Measurements from ENCODE around the gene SLC25A21. TPM values are rescaled to one million over a fixed set of nuclear protein-coding genes. Genes with fewer than 3 reads are reported as not detected.

Gene SLC25A21
- polyA plus RNA-seq, 2 donors: 0.53 to 0.74 TPM

DNA sequence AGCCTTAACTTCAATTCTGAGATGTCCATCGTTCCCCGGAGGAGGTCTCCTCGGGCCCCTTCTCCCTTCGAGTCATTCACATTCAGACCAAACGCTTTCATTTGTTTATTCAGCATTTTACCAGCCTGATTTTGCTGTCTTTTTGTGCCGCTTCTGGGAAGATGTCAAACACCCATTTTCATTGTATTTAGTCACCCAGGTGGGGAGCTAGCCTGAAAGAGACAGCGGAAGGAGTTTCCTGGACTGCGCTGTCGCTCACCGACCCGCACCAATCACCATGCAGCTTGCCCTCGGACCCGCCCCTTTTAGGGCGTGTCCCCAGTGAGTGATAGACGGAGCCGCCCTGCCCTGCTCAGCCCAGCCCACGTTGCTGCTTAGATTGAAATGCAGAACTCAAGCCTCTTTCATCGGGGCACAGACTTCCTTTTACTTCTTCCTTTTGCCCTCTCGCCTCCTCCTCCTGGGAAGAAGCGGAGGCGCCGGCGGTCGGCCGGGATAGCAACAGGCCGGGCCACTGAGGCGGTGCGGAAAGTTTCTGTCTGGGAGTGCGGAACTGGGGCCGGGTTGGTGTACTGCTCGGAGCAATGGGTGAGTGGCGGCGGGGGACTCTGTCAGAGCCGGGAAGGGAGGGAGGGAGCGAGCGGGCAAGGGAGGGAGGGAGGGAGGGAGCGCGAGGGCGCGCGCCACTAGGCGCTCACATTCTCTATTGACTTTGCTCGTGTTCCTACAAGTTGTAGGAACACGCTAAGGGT is 510.7 kb downstream of the SLC25A21 start, which contains the start of gene PAX9:
PAX9 (plus strand) TSS at position 355 of the 752 bp plus-strand sequence; CDS start at position 585, 230 bp downstream.
- Histone ChIP-seq H3K36me3 (ENCODE audit: control insufficient read depth in 2 of 2, insufficient read depth in 2 of 2, low read length in 1 of 2) (peaks cover 0 to 26% of the 10 kb centered on the region in 2 donors), H3K27ac (ENCODE audit: low read depth in 2 of 2, low read length in 1 of 2) (peak within 1 kb of the TSS; percentile 90 to 98), H3K27me3 (ENCODE audit: control insufficient read depth in 1 of 2, insufficient read depth in 2 of 2, low read length in 2 of 2) (peaks cover 0 to 9% of the 10 kb centered on the region in 2 donors), H3K9me3 (ENCODE audit: control insufficient read depth in 2 of 2, insufficient read depth in 1 of 2, low read depth in 1 of 2, low read length in 1 of 2) (peaks cover 0 to 4% of the 10 kb centered on the region in 2 donors), H3K4me3 (ENCODE audit: low read depth in 1 of 2, low read length in 2 of 2) (peak within 1 kb of the TSS; percentile 90 to 95), H3K4me1 (ENCODE audit: control insufficient read depth in 2 of 2, insufficient read depth in 2 of 2, low read length in 1 of 2) (peaks cover 3 to 11% of the 10 kb centered on the region in 2 donors)
- WGBS, 2 donors: 3% methylated on average over 44 of the region's 44 CpGs

DNA sequence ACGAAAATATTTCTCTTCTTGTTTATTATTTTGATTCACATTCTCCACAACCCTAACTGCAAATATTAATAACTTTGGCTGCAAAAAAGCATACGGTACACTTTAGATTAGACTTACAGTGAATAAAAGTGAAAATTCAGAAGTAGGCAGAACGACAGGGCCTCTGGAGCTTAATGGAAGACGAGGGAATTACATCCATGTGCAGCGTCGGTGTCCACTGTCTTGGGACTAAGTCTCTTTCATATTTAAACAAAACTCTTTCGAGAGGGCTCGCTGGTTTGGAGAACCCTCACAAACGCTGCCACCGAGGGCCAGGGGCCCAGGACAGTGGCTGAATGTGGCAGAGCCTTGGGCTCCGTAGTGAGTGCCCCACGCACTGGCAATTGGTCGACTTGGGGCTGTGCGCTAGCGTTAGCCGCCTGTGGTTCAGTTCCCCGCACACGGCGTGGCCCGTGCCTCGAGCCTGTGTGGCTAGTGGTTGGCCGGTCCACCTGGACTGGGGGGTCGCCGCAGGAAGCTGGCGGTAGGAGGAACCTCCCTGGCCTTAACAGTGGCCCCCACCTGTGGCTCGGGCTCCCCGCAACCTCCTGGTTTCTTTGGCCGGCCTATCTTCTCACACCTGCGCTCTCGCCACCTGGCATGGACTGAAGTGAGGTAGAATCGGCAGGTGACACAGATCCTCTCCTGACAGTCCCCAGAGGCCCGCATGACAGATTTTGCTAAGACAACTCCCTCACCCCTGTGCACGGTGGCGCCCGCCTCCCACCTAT is 511.5 kb downstream of the SLC25A21 start:
- Histone ChIP-seq H3K4me1 (ENCODE audit: control insufficient read depth in 2 of 2, insufficient read depth in 2 of 2, low read length in 1 of 2) (peaks cover 3 to 11% of the 10 kb centered on the region in 2 donors), H3K4me3 (ENCODE audit: low read depth in 1 of 2, low read length in 2 of 2) (peak overlapping the region; percentile 58 to 95), H3K27ac (ENCODE audit: low read depth in 2 of 2, low read length in 1 of 2) (peak overlapping the region; percentile 91 to 98), H3K9me3 (ENCODE audit: control insufficient read depth in 2 of 2, insufficient read depth in 1 of 2, low read depth in 1 of 2, low read length in 1 of 2) (peaks cover 0 to 4% of the 10 kb centered on the region in 2 donors), H3K27me3 (ENCODE audit: control insufficient read depth in 1 of 2, insufficient read depth in 2 of 2, low read length in 2 of 2) (peaks cover 0 to 11% of the 10 kb centered on the region in 2 donors), H3K36me3 (ENCODE audit: control insufficient read depth in 2 of 2, insufficient read depth in 2 of 2, low read length in 1 of 2) (peaks cover 0 to 19% of the 10 kb centered on the region in 2 donors)
- 5 to 7% methylated on average over 35 of the region's 35 CpGs for WGBS, 2 donors

DNA sequence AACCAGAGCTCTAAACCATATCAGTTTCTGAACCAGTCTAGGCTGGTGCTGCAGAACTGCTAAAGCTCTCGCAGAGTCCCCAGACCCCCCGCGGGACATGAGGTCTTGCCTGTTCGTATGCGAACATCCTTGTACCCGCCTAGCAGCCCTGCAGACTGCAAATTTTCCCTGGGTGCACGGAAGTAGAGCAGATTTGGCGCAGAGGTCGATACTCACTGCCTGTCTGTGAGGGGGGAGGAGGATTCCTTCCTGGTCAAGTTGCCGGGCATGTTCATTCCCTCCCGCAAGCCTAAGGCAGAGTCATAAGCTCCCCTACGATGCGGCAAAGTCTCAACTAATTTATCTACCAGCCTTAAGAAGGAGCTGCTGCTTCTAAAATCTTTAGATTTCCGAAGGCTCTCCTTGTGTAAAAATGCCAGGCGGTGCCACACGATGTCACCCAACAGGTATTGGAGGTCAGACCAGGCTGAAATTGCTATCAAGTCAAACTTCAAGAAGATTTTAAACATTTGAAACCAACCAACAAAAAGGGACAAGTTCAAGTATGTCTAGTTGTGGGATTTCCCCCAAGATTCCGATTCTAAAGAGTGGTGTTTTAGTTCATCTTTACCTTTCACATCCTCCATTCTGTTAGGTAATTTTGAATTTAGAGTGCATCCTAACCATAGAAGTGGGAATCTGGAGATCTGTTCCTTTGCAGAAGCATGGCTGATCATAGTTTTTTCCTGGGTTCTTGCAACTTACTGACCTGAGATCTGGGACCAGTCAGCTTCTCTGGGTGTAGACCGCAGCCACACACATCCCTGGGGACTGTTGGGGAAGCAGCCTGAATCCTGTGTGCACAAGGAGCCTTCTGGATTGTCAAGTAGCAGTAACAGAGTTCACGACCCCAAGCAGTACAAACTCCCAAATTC is 512.3 kb downstream of the SLC25A21 start:
- Histone ChIP-seq H3K27me3 (ENCODE audit: control insufficient read depth in 1 of 2, insufficient read depth in 2 of 2, low read length in 2 of 2) (peaks cover 0 to 11% of the 10 kb centered on the region in 2 donors), H3K9me3 (ENCODE audit: control insufficient read depth in 2 of 2, insufficient read depth in 1 of 2, low read depth in 1 of 2, low read length in 1 of 2) (peaks cover 0 to 5% of the 10 kb centered on the region in 2 donors), H3K36me3 (ENCODE audit: control insufficient read depth in 2 of 2, insufficient read depth in 2 of 2, low read length in 1 of 2) (peaks cover 0 to 19% of the 10 kb centered on the region in 2 donors), H3K27ac (ENCODE audit: low read depth in 2 of 2, low read length in 1 of 2) (peak overlapping the region; percentile 91 to 93), H3K4me1 (ENCODE audit: control insufficient read depth in 2 of 2, insufficient read depth in 2 of 2, low read length in 1 of 2) (peaks cover 4 to 14% of the 10 kb centered on the region in 2 donors), H3K4me3 (ENCODE audit: low read depth in 1 of 2, low read length in 2 of 2) (peak overlapping the region; percentile 84 to 95)
- WGBS, 2 donors: 8% methylated on average over 19 of the region's 19 CpGs

DNA sequence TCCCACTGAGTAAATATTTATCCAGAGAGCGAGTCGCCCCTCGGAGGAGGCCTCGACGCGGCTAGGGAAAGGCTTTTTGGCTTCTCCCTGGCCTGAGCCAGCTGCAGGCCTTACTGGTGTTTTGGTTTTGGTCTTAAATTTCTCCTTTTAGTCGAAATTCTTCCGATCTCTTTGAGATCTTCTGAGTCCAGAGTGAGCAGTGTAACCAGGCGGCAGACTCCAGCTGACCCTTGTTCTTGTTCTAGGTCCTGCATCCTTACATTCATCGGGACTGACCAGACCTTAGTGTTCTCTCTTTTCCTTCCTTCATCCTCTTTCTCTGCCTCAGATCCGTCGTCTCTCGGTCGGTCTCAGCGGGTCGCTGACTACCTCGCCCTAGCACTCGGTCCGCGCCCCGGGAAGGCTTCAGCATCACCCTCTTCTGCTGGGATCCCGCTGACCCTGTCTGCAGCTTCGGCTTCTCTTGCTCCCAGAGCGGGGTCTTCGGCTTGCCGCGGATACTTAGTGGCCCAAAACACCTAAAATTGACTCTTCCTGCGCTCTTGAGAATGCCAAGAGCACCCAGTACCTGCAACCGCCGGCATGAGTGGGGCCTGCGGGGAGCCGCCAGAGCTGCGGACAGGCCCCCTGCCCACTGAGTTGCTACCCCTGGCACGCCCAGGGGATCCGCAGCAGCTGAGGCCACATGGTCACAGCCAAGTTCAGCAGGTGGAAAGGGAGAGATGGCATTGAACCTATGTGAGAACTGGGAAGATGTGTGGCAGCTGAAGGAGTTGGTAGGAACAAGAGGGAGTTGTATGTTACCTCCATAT is 513.2 kb downstream of the SLC25A21 start:
- Histone ChIP-seq H3K36me3 (ENCODE audit: control insufficient read depth in 2 of 2, insufficient read depth in 2 of 2, low read length in 1 of 2) (peaks cover 0 to 17% of the 10 kb centered on the region in 2 donors), H3K4me3 (ENCODE audit: low read depth in 1 of 2, low read length in 2 of 2) (peak overlapping the region; percentile 84 to 95), H3K27me3 (ENCODE audit: control insufficient read depth in 1 of 2, insufficient read depth in 2 of 2, low read length in 2 of 2) (peaks cover 0 to 19% of the 10 kb centered on the region in 2 donors), H3K9me3 (ENCODE audit: control insufficient read depth in 2 of 2, insufficient read depth in 1 of 2, low read depth in 1 of 2, low read length in 1 of 2) (peaks cover 0 to 6% of the 10 kb centered on the region in 2 donors), H3K4me1 (ENCODE audit: control insufficient read depth in 2 of 2, insufficient read depth in 2 of 2, low read length in 1 of 2) (peaks cover 6 to 14% of the 10 kb centered on the region in 2 donors), H3K27ac (ENCODE audit: low read depth in 2 of 2, low read length in 1 of 2) (peak overlapping the region; percentile 91 to 93)
- WGBS, 2 donors: 7 to 8% methylated on average over 35 of the region's 35 CpGs

DNA sequence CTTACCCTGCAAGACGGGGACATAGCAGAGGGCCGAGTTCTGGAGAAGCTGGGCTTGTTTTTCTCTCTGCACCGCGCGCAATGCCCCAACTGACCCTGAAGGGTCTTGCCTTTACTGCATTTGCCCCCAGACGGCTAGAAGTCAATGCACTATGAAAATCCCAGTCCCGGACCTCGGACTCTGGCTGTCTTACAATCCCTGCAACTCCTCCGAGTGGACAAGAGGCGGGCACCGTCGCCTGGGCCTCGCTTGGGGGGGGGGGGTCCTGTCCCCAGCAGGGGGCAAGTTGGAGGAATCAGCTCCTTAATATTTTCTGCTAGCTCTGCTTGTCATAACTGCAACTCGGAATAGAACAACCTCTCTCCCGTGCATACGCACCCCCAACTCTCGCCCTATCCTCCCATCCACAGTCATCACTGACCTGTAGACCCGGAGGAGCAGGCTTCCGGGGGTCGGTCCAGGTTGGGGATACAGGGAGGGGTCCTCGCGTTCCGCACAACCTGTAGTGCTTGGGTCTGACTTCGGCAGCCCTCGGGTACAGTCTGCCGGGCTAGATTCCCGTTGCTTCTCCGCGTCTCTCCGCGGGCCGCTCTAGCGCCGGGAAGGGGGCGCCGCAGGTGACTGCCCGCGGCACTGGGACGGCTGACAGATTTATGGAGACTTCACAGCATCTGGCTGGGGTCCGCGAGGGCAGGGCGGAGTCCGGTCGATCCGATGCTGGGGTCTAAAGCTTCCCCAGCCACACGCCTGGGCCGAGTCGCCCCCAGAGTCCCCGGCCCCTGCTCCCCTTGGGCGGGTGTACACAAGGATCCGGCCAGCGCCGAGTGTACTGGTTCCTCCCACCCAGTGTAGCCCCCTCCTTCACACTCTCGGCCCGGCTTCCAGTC is 514.0 kb downstream of the SLC25A21 start:
- peaks cover 0 to 10% of the 10 kb centered on the region in 2 donors for H3K36me3 ChIP-seq (ENCODE audit: control insufficient read depth in 2 of 2, insufficient read depth in 2 of 2, low read length in 1 of 2)
- peak overlapping the region; percentile 91 to 93 for H3K27ac ChIP-seq (ENCODE audit: low read depth in 2 of 2, low read length in 1 of 2)
- H3K9me3 ChIP-seq (ENCODE audit: control insufficient read depth in 2 of 2, insufficient read depth in 1 of 2, low read depth in 1 of 2, low read length in 1 of 2): peaks cover 0 to 6% of the 10 kb centered on the region in 2 donors
- H3K27me3 ChIP-seq (ENCODE audit: control insufficient read depth in 1 of 2, insufficient read depth in 2 of 2, low read length in 2 of 2): peaks cover 0 to 22% of the 10 kb centered on the region in 2 donors
- H3K4me3 ChIP-seq (ENCODE audit: low read depth in 1 of 2, low read length in 2 of 2): peak overlapping the region; percentile 84 to 95
- WGBS, 2 donors: 5 to 6% methylated on average over 55 of the region's 55 CpGs
- peaks cover 5 to 14% of the 10 kb centered on the region in 2 donors for H3K4me1 ChIP-seq (ENCODE audit: control insufficient read depth in 2 of 2, insufficient read depth in 2 of 2, low read length in 1 of 2)

DNA sequence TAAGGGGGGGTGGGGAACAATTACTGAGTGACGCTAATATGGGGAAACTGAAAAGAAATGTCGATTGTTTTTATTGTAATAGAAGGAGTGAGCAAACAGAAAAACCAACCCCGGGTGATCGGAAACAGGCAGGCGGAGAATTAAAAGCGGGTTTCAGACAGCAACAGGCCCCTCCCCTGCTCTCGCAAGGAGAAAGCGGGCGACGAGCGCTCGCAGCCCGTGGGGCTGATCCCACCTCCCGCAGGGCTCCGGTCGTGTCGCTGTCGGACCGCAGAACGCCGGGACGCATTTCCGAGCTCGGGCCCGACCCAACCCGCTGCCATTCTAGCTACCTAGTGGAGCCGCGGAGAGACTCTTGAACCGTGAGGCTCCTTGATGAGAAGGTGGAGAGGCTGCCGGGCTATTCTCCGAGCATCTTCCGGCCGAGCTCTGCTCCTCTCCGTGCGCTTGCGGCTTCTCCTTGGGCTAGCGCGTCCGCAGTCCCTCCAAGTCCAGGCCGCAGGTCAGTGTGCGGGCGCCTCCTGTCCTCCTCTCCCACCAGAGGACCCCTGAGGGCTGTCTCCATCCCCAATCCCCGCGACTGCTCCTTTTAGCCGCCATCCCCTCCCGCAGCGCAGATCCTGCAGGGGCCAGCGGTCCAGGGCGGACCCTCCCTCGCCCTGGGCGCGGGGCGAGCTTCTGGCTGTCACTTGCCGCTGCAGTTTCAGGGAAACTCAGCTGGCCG is 514.8 kb downstream of the SLC25A21 start:
- Histone ChIP-seq H3K36me3 (ENCODE audit: control insufficient read depth in 2 of 2, insufficient read depth in 2 of 2, low read length in 1 of 2) (peaks cover 0 to 2% of the 10 kb centered on the region in 2 donors), H3K4me1 (ENCODE audit: control insufficient read depth in 2 of 2, insufficient read depth in 2 of 2, low read length in 1 of 2) (peaks cover 3 to 14% of the 10 kb centered on the region in 2 donors), H3K4me3 (ENCODE audit: low read depth in 1 of 2, low read length in 2 of 2) (peak overlapping the region; percentile 84 to 95), H3K9me3 (ENCODE audit: control insufficient read depth in 2 of 2, insufficient read depth in 1 of 2, low read depth in 1 of 2, low read length in 1 of 2) (peaks cover 0 to 2% of the 10 kb centered on the region in 2 donors), H3K27ac (ENCODE audit: low read depth in 2 of 2, low read length in 1 of 2) (peak overlapping the region; percentile 91 to 93), H3K27me3 (ENCODE audit: control insufficient read depth in 1 of 2, insufficient read depth in 2 of 2, low read length in 2 of 2) (peaks cover 0 to 22% of the 10 kb centered on the region in 2 donors)
- WGBS, 2 donors: 3 to 4% methylated on average over 52 to 55 of the region's 55 CpGs

DNA sequence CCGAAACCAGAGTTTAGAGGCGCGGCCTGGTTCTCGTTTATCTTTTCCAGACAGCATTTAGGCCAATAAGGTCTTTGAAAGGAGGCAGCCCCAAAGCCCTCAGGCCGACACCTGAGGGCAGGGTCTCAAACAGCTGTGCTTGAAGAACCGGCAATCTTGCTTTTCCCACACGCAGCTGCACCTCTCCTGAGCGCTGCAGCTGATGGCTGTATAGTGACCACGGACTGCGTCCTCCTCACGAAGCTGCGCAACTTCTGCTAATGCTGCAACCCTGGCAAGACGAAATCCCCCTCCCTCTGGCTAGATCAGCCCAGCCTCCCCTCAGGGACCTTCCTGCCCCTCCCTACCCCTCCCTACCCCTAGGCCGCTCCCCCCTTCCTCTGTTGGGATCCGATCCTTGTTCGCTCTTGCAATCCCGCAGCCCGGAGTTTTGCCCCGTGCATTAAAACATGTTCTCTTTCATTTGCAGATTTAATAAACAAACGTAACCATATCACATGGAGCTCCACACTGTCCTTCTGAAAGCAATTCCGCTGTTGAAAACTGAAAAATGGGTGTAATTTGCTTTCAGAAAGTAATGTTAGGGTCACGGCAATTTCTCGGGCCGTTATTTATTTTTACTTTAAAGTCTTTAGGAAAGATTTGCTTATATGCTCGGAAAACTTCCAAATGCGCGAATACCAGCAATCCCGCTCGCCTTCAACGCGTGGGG is 515.6 kb downstream of the SLC25A21 start:
- Histone ChIP-seq H3K4me1 (ENCODE audit: control insufficient read depth in 2 of 2, insufficient read depth in 2 of 2, low read length in 1 of 2) (peaks cover 3 to 14% of the 10 kb centered on the region in 2 donors), H3K27ac (ENCODE audit: low read depth in 2 of 2, low read length in 1 of 2) (peak overlapping the region; percentile 91 to 93), H3K27me3 (ENCODE audit: control insufficient read depth in 1 of 2, insufficient read depth in 2 of 2, low read length in 2 of 2) (peaks cover 0 to 22% of the 10 kb centered on the region in 2 donors), H3K9me3 (ENCODE audit: control insufficient read depth in 2 of 2, insufficient read depth in 1 of 2, low read depth in 1 of 2, low read length in 1 of 2) (peaks cover 0 to 2% of the 10 kb centered on the region in 2 donors), H3K36me3 (ENCODE audit: control insufficient read depth in 2 of 2, insufficient read depth in 2 of 2, low read length in 1 of 2) (no peaks in the 10 kb centered on the region), H3K4me3 (ENCODE audit: low read depth in 1 of 2, low read length in 2 of 2) (peak overlapping the region; percentile 84 to 95)
- WGBS, 2 donors: 5 to 7% methylated on average over 31 of the region's 31 CpGs

Data from esophagus (tissue), 2 donors.